Right lobe of liver (tissue), 6 donors: ENCODE measurements around the gene CST8. TPM values are rescaled to one million over a fixed set of nuclear protein-coding genes. Genes with fewer than 3 reads are reported as not detected.
A peak's percentile ranks its signal among the peaks of the same experiment; 100 is the strongest.

ENCODE experiments used
- ATAC-seq, 4 donors: fragments of 200-7000 bp; cut with Tn5 transposase; one replicate each; pipeline ENCODE4 v1.9.1; 2020; ENCODE audit warnings: mild to moderate bottlenecking in 4 of 4, moderate library complexity in 4 of 4
- DNase-seq, 3 donors: peaks; one replicate each; pipeline ENCODE4 v3.0.0-alpha.2; 2020
- H3K27ac ChIP-seq, 3 donors: fragments of 200-600 bp; one replicate each; pipeline ENCODE4 v1.8.0; 2022
- H3K27me3 ChIP-seq, 2 donors: fragments of 200-600 bp; one replicate each; pipeline ENCODE4 v1.8.0; 2022
- H3K36me3 ChIP-seq, 4 donors: fragments of 200-600 bp; sonication (generic) in 1 of 4; one replicate each; pipeline versions ENCODE4 v1.5.1 to v1.8.0; 2017 to 2022; ENCODE audit warnings: control low read depth in 1 of 4
- H3K4me1 ChIP-seq, 4 donors: fragments of 200-600 bp; sonication (generic) in 1 of 4; one replicate each; pipeline versions ENCODE4 v1.5.1 to v1.8.0; 2017 to 2022; ENCODE audit warnings: control low read depth in 1 of 4
- H3K4me3 ChIP-seq, 3 donors: fragments of 200-600 bp; one replicate each; pipeline ENCODE4 v1.8.0; 2022
- H3K9me3 ChIP-seq, 4 donors: fragments of 200-600 bp; sonication (generic) in 1 of 4; one replicate each; pipeline versions ENCODE4 v1.5.1 to v1.8.0; 2017 to 2022; ENCODE audit warnings: control low read depth in 1 of 4
- POLR2A ChIP-seq: fragments of 450-650 bp; IDR thresholded peaks from one replicate; pipeline ENCODE4 v1.6.1; 2017; ENCODE audit warnings: antibody characterized with exemption, mild to moderate bottlenecking
- WGBS: methylation state at CpG from one replicate; pipeline ENCODE4 v1.1.6; 2018; ENCODE audit warnings: low coverage, low lambda C conversion rate; ENCODE audit not compliant: insufficient coverage; ENCODE audit errors: missing lambda C conversion rate; 5-methylcytosine and 5-hydroxymethylcytosine counted together
- intact Hi-C, 2 donors: fragments of 100-400 bp; cut with DNase I; formaldehyde crosslinking; loops; one replicate each; pipeline versions ENCODE4 v1.11.2 to v1.14.1; 2022
- total RNA-seq, 6 experiments: library from RNA; depleted of rRNA in 2 of 6; stranded (reverse); fragments of >200 nt in 2 of 6; fragmentation: NEBNext Ultra II Directional in 3 of 6; extraction: Animal tissue kit (Norgen Biotek cat#: 25700) in 3 of 6; gene quantifications; one replicate each; pipeline versions ENCODE4 v1.1.0 to v1.2.4, GENCODE V29; 2016 to 2023
- TF ChIP-seq, protein P1 (sequence below), 4 donors: fragments of 200-600 bp in 3 of 4; fragments of 450-650 bp in 1 of 4; IDR thresholded peaks; one replicate each; pipeline versions ENCODE4 v1.5.1 to v1.8.0; 2016 to 2022; ENCODE audit warnings: antibody characterized with exemption in 4 of 4, mild to moderate bottlenecking in 2 of 4
- donor health status: DM: no; HTN: yes; CAD: no.
- donor health status: DM: no; HTN: no; CAD: no.
- donor health status: DM: no; HTN: no; CAD: no.
- donor health status: DM: no; HTN: yes; CAD: no.
- donor health status: DM: no; HTN: yes; CAD: no.

The CST8 gene
- total RNA-seq, 6 experiments from 2014 or later, result not detected

GRCh38 chr20:23445596-23446217 is 45.2 kb upstream of the CST8 start:
- Histone ChIP-seq H3K4me1 (no peaks in the 10 kb centered on the region), H3K27ac (no peak overlapping the region), H3K36me3 (no peaks in the 10 kb centered on the region), H3K9me3 (no peaks in the 10 kb centered on the region), H3K4me3 (no peak overlapping the region), H3K27me3 (no peaks in the 10 kb centered on the region)
- TF ChIP-seq, protein P1, sequence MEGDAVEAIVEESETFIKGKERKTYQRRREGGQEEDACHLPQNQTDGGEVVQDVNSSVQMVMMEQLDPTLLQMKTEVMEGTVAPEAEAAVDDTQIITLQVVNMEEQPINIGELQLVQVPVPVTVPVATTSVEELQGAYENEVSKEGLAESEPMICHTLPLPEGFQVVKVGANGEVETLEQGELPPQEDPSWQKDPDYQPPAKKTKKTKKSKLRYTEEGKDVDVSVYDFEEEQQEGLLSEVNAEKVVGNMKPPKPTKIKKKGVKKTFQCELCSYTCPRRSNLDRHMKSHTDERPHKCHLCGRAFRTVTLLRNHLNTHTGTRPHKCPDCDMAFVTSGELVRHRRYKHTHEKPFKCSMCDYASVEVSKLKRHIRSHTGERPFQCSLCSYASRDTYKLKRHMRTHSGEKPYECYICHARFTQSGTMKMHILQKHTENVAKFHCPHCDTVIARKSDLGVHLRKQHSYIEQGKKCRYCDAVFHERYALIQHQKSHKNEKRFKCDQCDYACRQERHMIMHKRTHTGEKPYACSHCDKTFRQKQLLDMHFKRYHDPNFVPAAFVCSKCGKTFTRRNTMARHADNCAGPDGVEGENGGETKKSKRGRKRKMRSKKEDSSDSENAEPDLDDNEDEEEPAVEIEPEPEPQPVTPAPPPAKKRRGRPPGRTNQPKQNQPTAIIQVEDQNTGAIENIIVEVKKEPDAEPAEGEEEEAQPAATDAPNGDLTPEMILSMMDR (IDR thresholded peaks at IDR 0.05), result no peak
- TF ChIP-seq POLR2A, result no peak
- 93% methylated on average over 2 of the region's 7 CpGs for WGBS
- DNase-seq (no peak), ATAC-seq (no peak)
- intact Hi-C loops, result loop anchor here in 1 of 2 donors (10.0 kb wide), 1 partner anchor 159 kb away; the partner anchor contains the start of gene CST9

DNA sequence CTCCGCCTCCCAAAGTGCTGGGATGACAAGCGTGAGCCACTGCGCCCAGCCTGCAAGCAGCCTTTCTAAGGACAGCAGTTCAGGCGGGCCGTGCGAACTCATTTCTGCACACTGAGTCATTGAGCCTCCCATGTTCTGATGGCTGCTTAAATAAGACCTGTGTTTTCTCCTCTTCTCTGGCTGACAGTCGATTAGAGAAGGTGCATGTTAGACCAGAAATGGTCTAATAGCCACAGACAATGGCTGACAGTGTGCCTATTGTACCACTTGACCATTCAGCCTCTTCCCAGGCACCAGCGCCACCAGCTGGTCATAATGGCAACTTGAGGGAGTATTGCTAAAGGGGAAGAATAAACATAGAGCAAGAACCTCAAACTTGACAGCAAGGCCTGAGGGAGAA is 44.4 kb upstream of the CST8 start:
- no peak for TF ChIP-seq POLR2A
- TF ChIP-seq, protein P1 (IDR thresholded peaks at IDR 0.05), result peak; percentile 37 to 52 (median 44)
- ATAC-seq, result peak; percentile 62 to 70 (median 66)
- Histone ChIP-seq H3K4me3 (no peak overlapping the region), H3K36me3 (no peaks in the 10 kb centered on the region), H3K9me3 (no peaks in the 10 kb centered on the region), H3K4me1 (no peaks in the 10 kb centered on the region), H3K27ac (no peak overlapping the region), H3K27me3 (no peaks in the 10 kb centered on the region)
- 23% methylated on average over 2 of the region's 8 CpGs for WGBS
- peak in 1 of 3 donors; percentile 52 for DNase-seq
- intact Hi-C loops, result loop anchor here in 1 of 2 donors (10.0 kb wide), 1 partner anchor 158 kb away; the partner anchor contains the start of gene CST9

DNA sequence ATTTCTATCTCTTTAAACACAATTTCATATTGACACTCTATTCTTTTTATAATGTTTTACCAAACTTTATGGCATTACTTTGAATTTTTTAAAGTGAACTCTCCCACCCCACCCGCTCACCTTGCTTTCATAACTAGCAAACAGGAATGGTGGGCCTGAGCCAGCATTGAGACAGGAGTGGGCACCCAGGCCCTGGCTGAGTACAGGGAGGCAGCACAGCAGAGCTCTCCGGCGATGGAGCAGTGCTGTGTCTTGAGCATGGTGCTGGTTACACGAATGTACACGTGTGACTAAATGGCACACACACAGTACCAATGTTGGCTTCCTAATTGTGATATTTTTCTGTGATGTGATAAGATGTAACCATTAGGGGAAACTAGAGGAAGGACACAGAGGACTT is 42.8 kb upstream of the CST8 start:
- H3K27ac ChIP-seq, result no peak overlapping the region
- no peaks in the 10 kb centered on the region for H3K27me3 ChIP-seq
- intact Hi-C loops, result loop anchor here in 1 of 2 donors (10.0 kb wide), 1 partner anchor 157 kb away; the partner anchor contains the start of gene CST9
- H3K4me3 ChIP-seq, result no peak overlapping the region
- H3K36me3 ChIP-seq, result no peaks in the 10 kb centered on the region
- no peaks in the 10 kb centered on the region for H3K9me3 ChIP-seq
- TF ChIP-seq, protein P1 (IDR thresholded peaks at IDR 0.05), result no peak
- no peak for TF ChIP-seq POLR2A
- ATAC-seq, result no peak
- WGBS, result 83% methylated on average over 4 of the region's 5 CpGs
- no peak for DNase-seq
- H3K4me1 ChIP-seq, result no peaks in the 10 kb centered on the region

GRCh38 chr20:23449421-23449820 is 41.5 kb upstream of the CST8 start:
- Histone ChIP-seq H3K36me3 (no peaks in the 10 kb centered on the region), H3K27me3 (no peaks in the 10 kb centered on the region), H3K9me3 (no peaks in the 10 kb centered on the region), H3K4me3 (no peak overlapping the region), H3K27ac (no peak overlapping the region), H3K4me1 (no peaks in the 10 kb centered on the region)
- DNase-seq (no peak), ATAC-seq (peak in 2 of 4 donors; percentile 28 to 34)
- WGBS, result 26% methylated on average over 3 of the region's 3 CpGs
- intact Hi-C loops, result loop anchor here in 1 of 2 donors (10.0 kb wide), 1 partner anchor 155 kb away; the partner anchor contains the start of gene CST9
- TF ChIP-seq, protein P1 (IDR thresholded peaks at IDR 0.05), result no peak
- TF ChIP-seq POLR2A, result no peak
